Measurements from ENCODE around the gene MYLK.
"Not testable (repeated sequence)": the region's sequence is repeated elsewhere in the genome, so short reads cannot be mapped to it uniquely, and the experiment has no call there.

MYLK gene

GRCh38 chr3:123621850-123622189 is 262.3 kb downstream of the MYLK start:
- DNase-seq (ENCODE audit: low read depth): no peak

GRCh38 chr3:123621186-123621849 is 262.8 kb downstream of the MYLK start:
- no peak for DNase-seq (ENCODE audit: low read depth)

DNA sequence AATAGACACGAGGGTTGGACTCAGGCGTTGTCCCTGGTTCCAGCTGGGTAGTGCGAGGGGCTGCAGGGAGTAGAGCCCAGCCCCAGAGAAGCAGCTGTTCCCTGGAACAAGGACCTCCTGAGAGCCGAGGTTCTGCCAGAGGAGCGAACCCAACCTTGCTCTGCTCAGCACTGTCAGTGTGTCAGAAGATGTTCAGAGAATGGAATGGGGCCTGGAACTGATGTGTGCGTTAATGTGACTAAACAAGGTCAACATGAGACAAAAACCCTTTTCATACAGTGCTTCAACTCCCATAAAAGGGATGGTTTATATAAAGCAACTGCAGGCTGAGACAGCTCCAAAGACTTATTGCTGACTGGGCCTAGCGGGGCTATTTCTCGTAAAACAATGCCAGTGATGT is 263.8 kb downstream of the MYLK start:
- no peak for DNase-seq (ENCODE audit: low read depth)

GRCh38 chr3:123618768-123619484 is 265.2 kb downstream of the MYLK start:
- DNase-seq (ENCODE audit: low read depth): no peak

DNA sequence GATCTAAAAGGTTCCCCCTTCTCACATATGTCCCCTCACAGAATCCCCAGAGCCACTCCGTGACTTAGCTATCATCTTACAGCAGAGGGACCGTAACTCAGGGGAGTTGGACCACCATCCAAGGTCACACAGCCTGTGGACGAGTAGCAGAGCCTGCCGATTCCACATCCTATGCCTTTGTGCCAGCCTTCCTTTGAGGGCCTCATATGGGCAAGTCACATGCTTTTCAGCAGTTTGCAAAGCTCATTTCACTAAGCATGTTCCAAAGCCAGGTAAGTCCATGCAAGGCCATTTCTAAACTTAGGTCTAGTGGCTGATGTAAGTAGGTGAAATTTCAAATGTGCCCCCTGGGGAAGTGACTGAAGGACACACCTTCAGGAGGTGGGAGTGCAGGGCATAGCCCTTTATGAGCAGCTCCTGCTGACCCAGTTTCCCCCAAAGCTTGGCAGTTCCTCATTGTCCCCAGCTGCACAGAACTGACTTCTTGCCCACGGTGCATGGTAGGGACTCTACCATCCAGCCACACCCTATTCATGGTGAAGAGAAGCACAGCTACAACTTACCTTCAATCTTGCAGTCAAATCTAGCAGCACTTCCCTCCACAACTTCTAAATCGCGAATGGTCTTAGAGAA is 265.9 kb downstream of the MYLK start:
- DNase-seq (ENCODE audit: low read depth): no peak

- no peak for DNase-seq (ENCODE audit: low read depth)
Measured at GRCh38 chr3:123616593-123616992, 267.5 kb downstream of the MYLK start.

- DNase-seq (ENCODE audit: low read depth): no peak
Measured at GRCh38 chr3:123613543-123613942, 270.6 kb downstream of the MYLK start.

DNA sequence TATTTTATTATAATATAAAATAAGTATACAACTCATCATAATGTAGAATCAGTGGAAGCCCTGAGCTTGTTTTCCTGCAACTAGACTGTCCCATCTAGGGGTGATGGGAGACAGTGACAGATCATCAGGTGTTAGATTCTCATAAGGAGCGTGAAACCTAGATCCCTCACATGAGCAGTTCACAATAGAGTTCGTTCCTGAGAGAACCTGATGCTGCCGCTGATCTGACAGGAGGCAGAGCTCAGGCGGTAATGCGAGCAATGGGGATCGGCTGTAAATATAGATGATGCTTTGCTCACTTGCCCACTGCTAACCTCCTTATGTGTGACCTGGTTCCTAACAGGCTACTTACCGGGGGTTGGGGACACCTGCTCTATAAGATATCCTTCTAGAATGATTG is 272.5 kb downstream of the MYLK start:
- DNase-seq (ENCODE audit: low read depth): not testable (repeated sequence)

DNA sequence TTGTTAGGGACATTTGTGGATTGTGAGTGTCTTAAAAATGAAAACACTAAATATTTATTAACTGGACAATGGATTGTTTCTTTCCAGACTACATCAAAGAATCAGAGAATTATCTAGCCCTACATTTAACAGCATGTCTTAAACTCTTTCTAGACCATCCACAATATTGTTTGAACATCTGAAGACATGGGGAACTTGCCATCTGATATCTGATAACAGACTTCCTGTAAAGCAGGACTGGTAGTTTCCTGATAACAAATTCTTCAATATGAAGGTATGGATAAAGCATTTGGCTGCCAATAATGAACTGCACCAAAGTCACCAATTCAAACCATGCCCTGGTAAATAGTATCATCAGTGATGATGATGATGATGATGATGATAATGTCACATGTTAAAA is 273.1 kb downstream of the MYLK start:
- DNase-seq (ENCODE audit: low read depth): no peak

- no peak for DNase-seq (ENCODE audit: low read depth)
Measured at GRCh38 chr3:123610331-123610730, 273.8 kb downstream of the MYLK start.

GRCh38 chr3:123609063-123609462 is 275.1 kb downstream of the MYLK start:
- no peak for DNase-seq (ENCODE audit: low read depth)

DNA sequence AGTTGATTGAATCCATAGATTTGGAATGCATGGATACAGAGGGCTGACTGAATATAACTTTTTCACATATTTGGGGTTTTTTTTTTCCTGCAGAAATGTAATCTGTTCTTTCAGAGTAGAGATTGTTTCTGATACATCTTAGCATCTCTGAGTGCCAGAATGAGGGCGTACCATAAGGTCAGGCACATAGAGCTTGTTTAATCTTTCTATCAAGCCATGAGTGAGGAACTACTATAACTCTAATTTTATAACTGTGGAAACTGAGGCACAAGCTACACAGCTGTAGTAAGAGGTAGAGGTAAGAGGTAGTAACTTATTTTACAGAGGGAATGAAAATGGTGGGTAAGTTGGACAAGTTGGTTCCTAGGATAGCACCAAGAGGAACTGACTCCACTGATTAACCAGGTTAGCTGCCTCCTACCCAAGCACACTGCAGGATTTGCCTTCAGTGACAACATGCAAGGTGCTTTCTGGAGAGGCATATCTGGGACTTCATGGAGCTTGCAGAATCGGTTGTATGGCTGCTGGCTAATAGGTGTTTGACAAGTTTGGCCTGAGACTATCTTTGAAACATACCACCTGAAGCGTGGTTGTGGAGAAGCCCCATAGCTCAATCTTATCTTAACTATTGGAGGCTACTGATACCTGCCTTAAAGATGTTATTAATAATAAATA is 275.7 kb downstream of the MYLK start:
- no peak for DNase-seq (ENCODE audit: low read depth)

GRCh38 chr3:123606527-123606926 is 277.6 kb downstream of the MYLK start:
- DNase-seq (ENCODE audit: low read depth): no peak

DNA sequence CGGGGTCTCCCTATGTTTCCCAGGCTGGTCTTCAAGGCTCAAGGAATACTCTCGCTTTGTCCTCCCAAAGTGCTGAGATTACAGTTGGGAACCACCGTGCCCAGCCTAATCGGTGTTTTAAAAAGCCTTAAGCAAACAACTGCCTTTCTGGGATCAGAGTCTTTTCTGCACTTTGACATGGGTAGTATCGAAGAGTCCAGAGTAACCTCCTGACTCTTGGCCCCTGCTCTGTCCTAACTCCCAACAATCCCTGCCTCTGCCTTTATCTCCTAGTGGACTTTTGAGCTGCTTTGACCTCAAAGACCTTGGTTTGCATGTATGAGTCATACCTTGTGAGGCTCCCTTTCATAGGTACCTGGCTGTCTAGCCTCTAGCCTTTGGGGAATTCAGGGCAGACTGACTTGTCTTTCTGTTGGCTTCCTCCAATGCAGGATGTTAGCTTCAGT is 278.3 kb downstream of the MYLK start:
- DNase-seq (ENCODE audit: low read depth): no peak

GRCh38 chr3:123603153-123603552 is 281.0 kb downstream of the MYLK start:
- not testable (repeated sequence) for DNase-seq (ENCODE audit: low read depth)

DNA sequence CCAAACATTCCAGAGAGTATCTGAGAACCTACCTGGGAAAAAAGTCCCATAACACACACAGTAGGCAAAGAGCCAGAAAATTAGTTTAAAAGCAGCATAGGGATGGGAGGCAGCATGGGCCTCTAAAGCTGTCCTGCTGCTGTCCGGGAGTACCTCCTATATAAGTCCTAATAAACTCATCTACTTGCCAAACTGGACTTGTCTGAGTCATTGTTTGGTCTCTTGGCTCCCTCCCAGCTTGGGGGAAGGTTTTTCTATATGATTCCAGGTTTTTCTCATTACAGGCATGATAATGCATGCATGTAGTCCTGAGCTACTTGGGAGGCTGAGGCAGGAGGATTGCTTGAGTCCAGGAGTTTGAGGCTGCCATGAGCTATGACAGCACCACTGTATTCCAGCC is 281.8 kb downstream of the MYLK start:
- DNase-seq (ENCODE audit: low read depth): no peak

DNA sequence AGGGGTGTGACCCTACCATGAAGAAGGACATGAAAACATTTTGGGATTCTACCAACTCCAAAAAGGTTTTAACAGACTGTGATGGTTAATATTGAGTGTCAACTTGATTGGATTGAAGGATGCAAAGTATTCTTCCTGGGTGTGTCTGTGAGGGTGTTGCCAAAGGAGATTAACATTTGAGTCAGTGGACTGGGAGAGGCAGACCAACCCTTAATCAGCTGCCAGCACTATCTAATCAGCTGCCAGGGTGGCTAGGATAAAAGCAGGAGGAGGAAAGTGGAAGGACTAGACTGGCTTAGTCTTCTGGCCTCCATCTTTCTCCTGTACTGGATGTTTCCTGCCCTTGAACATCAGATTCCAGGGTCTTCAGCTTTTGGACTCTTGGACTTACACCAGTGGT is 283.3 kb downstream of the MYLK start:
- not testable (repeated sequence) for DNase-seq (ENCODE audit: low read depth)

DNA sequence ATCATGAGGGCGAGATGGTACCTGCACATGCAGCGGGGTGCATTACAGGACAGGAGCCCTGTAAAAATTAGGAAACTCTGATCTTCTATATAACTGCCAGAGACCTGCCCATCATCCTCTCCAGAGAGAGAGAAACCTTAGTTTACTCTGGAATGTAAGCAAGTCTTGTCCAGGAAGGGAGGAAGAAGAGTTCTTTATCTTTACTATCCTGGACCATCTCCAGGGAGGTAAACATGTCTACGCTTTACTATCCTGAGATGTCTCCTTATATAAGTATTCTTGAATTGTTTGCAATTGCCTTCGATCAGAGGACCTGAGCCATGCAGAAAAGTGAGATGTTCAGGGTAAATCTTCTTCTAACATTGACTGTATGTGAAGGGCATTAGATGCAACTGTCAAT is 286.6 kb downstream of the MYLK start:
- DNase-seq (ENCODE audit: low read depth): no peak

DNA sequence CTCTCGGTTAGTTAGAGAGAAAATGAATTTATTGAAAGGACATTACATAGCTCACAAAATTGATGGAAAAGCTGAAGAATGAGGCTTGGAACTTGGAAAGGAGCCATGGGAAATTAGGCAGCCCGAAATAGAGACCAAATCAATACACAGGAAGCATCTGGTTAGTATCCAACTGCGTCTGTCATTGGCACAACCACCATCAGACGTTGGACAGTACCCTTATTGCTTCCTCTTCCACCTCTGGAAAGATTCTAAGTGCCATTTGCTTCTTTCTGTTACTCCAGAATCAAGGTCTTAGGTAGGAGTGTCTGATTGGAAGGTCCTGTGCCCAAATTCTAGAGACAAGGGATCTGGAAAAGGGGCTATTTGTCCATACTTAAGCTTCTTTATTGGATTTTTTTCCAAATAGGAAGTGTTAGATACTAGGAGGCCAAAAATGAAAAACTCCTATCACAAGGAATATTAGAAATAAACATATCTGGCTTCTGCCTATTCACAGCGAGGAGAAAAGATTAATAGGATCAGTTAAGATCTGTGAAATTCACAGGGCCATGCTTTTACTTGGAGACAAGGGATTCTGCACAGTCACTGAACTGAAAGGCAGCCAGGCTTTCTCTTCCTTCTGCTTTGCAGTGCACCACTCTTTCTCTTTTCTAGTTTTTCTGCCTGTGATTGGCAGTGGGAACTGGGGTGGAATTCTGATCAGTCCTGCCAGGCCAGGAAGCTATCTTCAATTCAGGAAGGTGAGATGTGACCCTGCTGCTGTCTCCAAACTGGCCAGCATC is 288.5 kb downstream of the MYLK start:
- no peak for DNase-seq (ENCODE audit: low read depth)

DNA sequence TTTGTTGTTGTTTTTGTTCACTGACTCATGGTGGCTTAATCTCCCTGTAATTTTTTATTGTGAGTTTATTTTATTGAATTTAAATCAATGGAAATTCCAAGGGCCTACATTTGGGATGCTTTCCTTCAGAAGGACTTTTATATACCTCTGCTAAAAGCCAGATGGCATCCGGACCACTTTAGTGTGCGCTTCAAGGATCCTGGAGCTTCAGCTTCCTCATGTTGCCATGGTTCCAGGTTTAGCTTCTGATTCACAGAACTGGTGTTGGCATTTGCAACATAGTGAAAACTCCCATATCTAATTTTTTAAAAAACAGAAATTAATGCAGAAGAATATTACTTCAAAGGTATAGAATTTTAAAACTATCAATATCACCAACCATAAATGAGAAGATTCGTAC is 290.8 kb downstream of the MYLK start:
- no peak for DNase-seq (ENCODE audit: low read depth)

- DNase-seq (ENCODE audit: low read depth): no peak
Measured at GRCh38 chr3:123590685-123591450, 293.3 kb downstream of the MYLK start.
